K562 (cell line): Measurements from ENCODE around the gene APIP. TPM values are rescaled to one million over a fixed set of nuclear protein-coding genes. Genes with fewer than 3 reads are reported as not detected.

Experiments used
- ATAC-seq: fragments of 200-7000 bp; cut with Tn5 transposase; 3 replicates; pipeline ENCODE4 v1.9.1; 2020; ENCODE audit warnings: moderate library complexity
- BruUV-seq: library from RNA; stranded (reverse); fragments of 400-500 nt; replicated peaks from 2 replicates; lab custom pipeline; 2021; lab: Mats Ljungman, UMichigan
- CTCF ChIA-PET: fragments of 300-600 bp; formaldehyde crosslinking; extraction: SDS; loops from one replicate; lab custom pipeline; 2021; ENCODE audit warnings: low intra/inter-chr PET ratio; lab: Yijun Ruan, JAX
- POLR2A ChIA-PET: fragments of 300-600, 350-650 bp; sonication (Branson Sonifier 250); formaldehyde crosslinking; extraction: SDS; loops from one replicate; lab custom pipeline; 2021; ENCODE audit warnings: antibody characterized with exemption, inconsistent platforms; lab: Yijun Ruan, JAX
- DNase-seq, 4 experiments: peaks; one replicate each; pipeline versions ENCODE4 v3.0.0 to v3.0.0-alpha.2; 2011 to 2018; ENCODE audit warnings: low spot score in 3 of 4, mixed read lengths in 3 of 4; ENCODE audit errors: extremely low read depth in 1 of 4
- FAIRE-seq: peaks from 2 replicates; lab custom pipeline; 2011; peaks lifted over from hg19 to GRCh38; lab: Jason Lieb, UNC
- H2AFZ ChIP-seq: 2 replicates; pipeline ENCODE4 v1.6.0; 2011; ENCODE audit warnings: low read depth, low read length, control low read depth, inconsistent platforms
- H3K27ac ChIP-seq: fragments of 200-600 bp; 3 replicates; pipeline ENCODE4 v1.8.0; 2011; ENCODE audit warnings: low read depth, mild to moderate bottlenecking, control low read depth, inconsistent platforms, low read length, moderate library complexity, mixed read lengths; ENCODE audit errors: extremely low read depth
- H3K27me3 ChIP-seq, 2 experiments: fragments of 300-600 bp in 1 of 2; 2 replicates in 1 of 2; 3 replicates in 1 of 2; pipeline versions ENCODE4 v1.6.0 to v1.8.0; 2011; ENCODE audit warnings: inconsistent platforms in 2 of 2, low read length in 2 of 2, mild to moderate bottlenecking in 1 of 2, mixed read lengths in 1 of 2, moderate library complexity in 1 of 2; ENCODE audit not compliant: control insufficient read depth in 2 of 2, insufficient read depth in 2 of 2
- H3K36me3 ChIP-seq: fragments of 300-600 bp; 3 replicates; pipeline ENCODE4 v1.8.0; 2011; ENCODE audit warnings: mild to moderate bottlenecking, low read length, inconsistent platforms; ENCODE audit not compliant: control insufficient read depth, insufficient read depth
- H3K4me1 ChIP-seq, 2 experiments: fragments of 200-600 bp in 1 of 2; replicated peaks in 1 of 2; 2 replicates in 1 of 2; 3 replicates in 1 of 2; pipeline versions ENCODE4 v1.5.1 to v1.8.0; 2011; ENCODE audit warnings: inconsistent platforms in 2 of 2, low read length in 2 of 2, mild to moderate bottlenecking in 1 of 2, mixed read lengths in 1 of 2, moderate library complexity in 1 of 2; ENCODE audit not compliant: control insufficient read depth in 2 of 2, insufficient read depth in 2 of 2
- H3K4me2 ChIP-seq: 2 replicates; pipeline ENCODE4 v1.6.1; 2011; ENCODE audit warnings: low read length, control low read depth, inconsistent platforms, mixed read lengths; ENCODE audit not compliant: insufficient read depth
- H3K4me3 ChIP-seq: fragments of 200-600 bp; sonication (generic), shearing (Covaris generic); 2 replicates; pipeline ENCODE4 v1.5.1; 2016; ENCODE audit warnings: control low read depth, inconsistent platforms
- H3K79me2 ChIP-seq: fragments of 200-600 bp; 3 replicates; pipeline ENCODE4 v1.8.0; 2011; ENCODE audit warnings: low read length, inconsistent platforms; ENCODE audit not compliant: control insufficient read depth, insufficient read depth
- H3K9ac ChIP-seq, 2 experiments: 2 replicates each; pipeline versions ENCODE4 v1.6.0 to v1.6.1; 2011; ENCODE audit warnings: low read depth in 2 of 2, low read length in 2 of 2, control low read depth in 1 of 2, inconsistent platforms in 1 of 2, mild to moderate bottlenecking in 1 of 2, mixed read lengths in 1 of 2; ENCODE audit not compliant: insufficient read depth in 1 of 2
- H3K9me1 ChIP-seq: one replicate; pipeline ENCODE4 v1.6.0; 2011; ENCODE audit warnings: inconsistent platforms, mild to moderate bottlenecking, low read length, moderate library complexity; ENCODE audit not compliant: control insufficient read depth, insufficient read depth
- H3K9me3 ChIP-seq: replicated peaks from 2 replicates; pipeline ENCODE4 v1.5.1; 2011; ENCODE audit warnings: low read depth, low read length, inconsistent platforms; ENCODE audit not compliant: control insufficient read depth, insufficient read depth
- H4K20me1 ChIP-seq: replicated peaks from 2 replicates; pipeline ENCODE4 v1.6.1; 2011; ENCODE audit warnings: low read length, inconsistent platforms, mixed read lengths; ENCODE audit not compliant: control insufficient read depth, insufficient read depth
- BMI1 ChIP-seq: fragments of 150-350 bp; IDR thresholded peaks from 2 replicates; pipeline ENCODE4 v1.6.1; 2014; ENCODE audit warnings: low read length
- CBX3 ChIP-seq, 2 experiments: IDR thresholded peaks; 1 replicate in 1 of 2; 2 replicates in 1 of 2; pipeline ENCODE4 v1.6.1; 2012; ENCODE audit warnings: inconsistent platforms in 2 of 2, low read length in 2 of 2, borderline replicate concordance in 1 of 2, control low read depth in 1 of 2
- ETV1 ChIP-seq: fragments of 450-650 bp; conservative IDR thresholded peaks from 2 replicates; pipeline ENCODE4 v1.6.1; 2016; ENCODE audit warnings: missing genetic modification characterization, control low read depth, low read depth, missing compliant biosample characterization
- HDAC1 ChIP-seq, 2 experiments: fragments of 450-650 bp; IDR thresholded peaks; 2 replicates each; pipeline ENCODE4 v1.6.1; 2016 to 2017; ENCODE audit warnings: inconsistent platforms in 1 of 2, mild to moderate bottlenecking in 1 of 2, moderate library complexity in 1 of 2
- HDGF ChIP-seq: fragments of 450-650 bp; IDR thresholded peaks from 2 replicates; pipeline ENCODE4 v1.6.1; 2016
- JUND ChIP-seq, 2 experiments: IDR thresholded peaks; 2 replicates in 1 of 2; 3 replicates in 1 of 2; pipeline ENCODE4 v1.6.1; 2011; ENCODE audit warnings: borderline replicate concordance in 2 of 2, low read depth in 2 of 2, low read length in 2 of 2, improper control_type of control experiment in 1 of 2, missing biosample characterization in 1 of 2, missing genetic modification characterization in 1 of 2, missing genetic modification reagents in 1 of 2
- KHSRP ChIP-seq: fragments of 450-650 bp; IDR thresholded peaks from 2 replicates; pipeline ENCODE4 v1.6.1; 2017
- MBD2 ChIP-seq: sonication (generic); IDR thresholded peaks from 2 replicates; pipeline ENCODE4 v1.6.1; 2016; ENCODE audit warnings: low read depth, borderline replicate concordance
- MEIS2 ChIP-seq: fragments of 450-650 bp; IDR thresholded peaks from 2 replicates; pipeline ENCODE4 v1.6.1; 2014; ENCODE audit warnings: mild to moderate bottlenecking; ENCODE audit not compliant: partially characterized antibody
- RBBP5 ChIP-seq: fragments of 200-600 bp; sonication (generic); IDR thresholded peaks from 2 replicates; pipeline ENCODE4 v1.6.1; 2012; ENCODE audit warnings: borderline replicate concordance, mild to moderate bottlenecking, low read length, control low read depth, inconsistent platforms; ENCODE audit not compliant: insufficient read depth, poor library complexity, severe bottlenecking
- SP2 ChIP-seq: IDR thresholded peaks from 2 replicates; pipeline ENCODE4 v1.6.1; 2011; ENCODE audit warnings: mild to moderate bottlenecking, low read depth, low read length, moderate library complexity; ENCODE audit not compliant: poor library complexity, severe bottlenecking; ENCODE audit errors: extremely low read depth
- STAT5B ChIP-seq: fragments of 250-450 bp; sonication (Bioruptor Pico); IDR thresholded peaks from 2 replicates; pipeline ENCODE4 v1.8.0; 2021; ENCODE audit warnings: mild to moderate bottlenecking, inconsistent platforms
- TCF3 ChIP-seq: sonication (generic); formaldehyde crosslinking; IDR thresholded peaks from 2 replicates; pipeline ENCODE4 v1.4.0; 2020; ENCODE audit warnings: mild to moderate bottlenecking, missing genetic modification reagents
- ZNF384 ChIP-seq: IDR thresholded peaks from 2 replicates; pipeline ENCODE4 v1.6.1; 2012; ENCODE audit warnings: low read depth, low read length, improper control_type of control experiment
- WGBS: fragments of 100-300 bp; shearing (Covaris generic); methylation state at CpG from one replicate; pipeline ENCODE4 v1.1.6; 2016; ENCODE audit warnings: low coverage, mixed read lengths; ENCODE audit not compliant: insufficient coverage; ENCODE audit errors: missing lambda C conversion rate; 5-methylcytosine and 5-hydroxymethylcytosine counted together
- in situ Hi-C: fragments of 300-500 bp; cut with MboI; formaldehyde crosslinking; loops from 4 replicates; pipeline ENCODE4 v1.15.0; 2018; ENCODE audit warnings: inconsistent platforms, mixed read lengths
- intact Hi-C: fragments of 100-400 bp; cut with micrococcal nuclease; formaldehyde crosslinking; loops from 2 replicates; pipeline ENCODE4 v1.14.2; 2022
- polyA plus RNA-seq, 8 experiments: library from polyadenylated mRNA; depleted of rRNA in 4 of 8; stranded (reverse) in 5 of 8; unstranded in 3 of 8; fragments of >200 nt; fragmentation: Nextera tagmentation in 2 of 8; fragmentation: Illumina TruSeq in 1 of 8; extraction: Ambion mirVana in 2 of 8; extraction: Trizol in 1 of 8; gene quantifications; 2 replicates each; pipeline versions ENCODE4 v1.2.1 to v1.2.3, GENCODE V29; 2011 to 2014; ENCODE audit warnings: inconsistent platforms in 1 of 8, missing spikeins in 1 of 8
- total RNA-seq, 7 experiments: library from RNA; depleted of rRNA in 6 of 7; stranded (reverse); fragments of >200 nt in 6 of 7; fragmentation: Illumina TruSeq in 2 of 7; extraction: Trizol in 2 of 7; gene quantifications; 2 replicates each; pipeline versions ENCODE4 v1.2.1 to v1.2.3, GENCODE V29; 2011 to 2021; ENCODE audit warnings: low replicate concordance in 1 of 7
- TF ChIP-seq, protein P1 (sequence below): sonication (generic); formaldehyde crosslinking; IDR thresholded peaks from 2 replicates; pipeline ENCODE4 v1.8.0; 2022; ENCODE audit warnings: missing genetic modification reagents, mild to moderate bottlenecking, moderate library complexity, borderline replicate concordance
- TF ChIP-seq, protein P2 (sequence below): fragments of 200-400 bp; formaldehyde crosslinking; IDR thresholded peaks from 2 replicates; pipeline ENCODE4 v1.6.1; 2017; ENCODE audit warnings: mild to moderate bottlenecking, low read depth, low read length, moderate library complexity
- TF ChIP-seq, protein P3 (sequence below): IDR thresholded peaks from 2 replicates; pipeline ENCODE4 v1.6.1; 2014; ENCODE audit warnings: antibody characterized with exemption

The APIP gene
- total and polyA plus RNA-seq, 9 of the 15 experiments (the other 6 are each of a cell fraction or from before 2014, with no cell fraction given) = 63.7 to 110 (median 82.8) TPM

DNA sequence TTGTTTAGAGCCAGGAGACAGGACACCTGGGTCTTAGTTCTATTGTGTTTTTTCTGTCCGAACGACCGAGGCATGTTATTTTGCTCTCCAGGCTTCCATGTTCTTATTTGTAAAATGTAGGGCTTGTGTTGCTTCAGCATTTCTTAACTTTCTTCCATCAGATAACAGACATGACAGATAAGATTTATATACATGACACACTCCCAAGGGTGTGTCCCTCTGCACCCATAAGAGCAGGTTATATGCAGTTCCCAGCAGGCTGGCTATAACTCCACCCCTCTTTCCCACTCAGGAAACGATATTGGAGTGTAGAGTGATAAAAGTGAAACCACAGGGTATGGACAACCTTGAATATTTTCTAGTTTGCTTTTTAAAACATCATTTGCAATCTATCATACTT lies 65.8 kb downstream of the APIP start (continued):
- TF ChIP-seq JUND (IDR thresholded peaks at IDR 0.05; ENCODE audit: borderline replicate concordance, low read depth, low read length) (peak; percentile 7; the same call in 1 of the 2 replicates), JUND (tag; IDR thresholded peaks at IDR 0.05; ENCODE audit: borderline replicate concordance, low read depth, low read length) (no peak), MEIS2 (peak; percentile 97)

DNA sequence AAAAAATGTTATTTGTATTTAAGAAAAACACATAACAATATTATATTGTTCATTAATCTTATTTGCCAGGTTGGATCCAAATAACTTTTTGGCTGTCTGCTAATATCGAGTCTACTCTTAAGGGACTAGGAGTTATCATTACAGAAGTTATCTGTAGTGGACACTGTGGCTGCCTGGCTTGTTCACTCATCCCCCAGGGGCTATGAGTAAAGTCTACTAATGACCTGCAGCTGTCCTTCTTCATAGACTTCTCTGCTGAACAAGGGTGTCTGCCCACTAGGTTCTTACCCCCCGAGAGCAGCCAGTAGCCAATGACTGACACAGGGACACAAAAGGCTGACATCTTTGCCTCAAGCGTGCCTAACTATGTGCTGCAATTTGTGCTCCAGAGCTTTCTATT lies 69.7 kb downstream of the APIP start:
- ChIA-PET POLR2A (interaction anchor here (1.1 kb wide), 1 partner anchor 276 kb away, joined by 3 read pairs; no protein-coding TSS in a partner anchor), CTCF (no interaction called here)
- Histone ChIP-seq H3K27ac (no peak overlapping the region), H4K20me1 (no peaks in the 10 kb centered on the region), H3K27me3 (no peaks in the 10 kb centered on the region), H3K36me3 (no peaks in the 10 kb centered on the region), H3K4me3 (no peak overlapping the region), H3K79me2 (no peaks in the 10 kb centered on the region), H3K4me2 (no peak overlapping the region), H3K9me1 (no peaks in the 10 kb centered on the region), H3K9ac (no peak overlapping the region), H3K9me3 (no peaks in the 10 kb centered on the region), H2AFZ (no peak overlapping the region), H3K4me1 (no peaks in the 10 kb centered on the region; a peak in 1 of 5 replicates)
- intact Hi-C loops = no loop called here
- no peak for ATAC-seq
- no peak for DNase-seq
- in situ Hi-C loops = no loop called here
- BruUV-seq = no TSS peak
- WGBS = 25% methylated on average over 3 of the region's 3 CpGs
- no peak for FAIRE-seq
- no peak for TF ChIP-seq MBD2
- TF ChIP-seq KHSRP = no peak
- TF ChIP-seq HDGF = no peak
- no peak for TF ChIP-seq CBX3 (IDR thresholded peaks at IDR 0.05; ENCODE audit: borderline replicate concordance in 1 of 2, low read length in 2 of 2)
- TF ChIP-seq, protein P1, sequence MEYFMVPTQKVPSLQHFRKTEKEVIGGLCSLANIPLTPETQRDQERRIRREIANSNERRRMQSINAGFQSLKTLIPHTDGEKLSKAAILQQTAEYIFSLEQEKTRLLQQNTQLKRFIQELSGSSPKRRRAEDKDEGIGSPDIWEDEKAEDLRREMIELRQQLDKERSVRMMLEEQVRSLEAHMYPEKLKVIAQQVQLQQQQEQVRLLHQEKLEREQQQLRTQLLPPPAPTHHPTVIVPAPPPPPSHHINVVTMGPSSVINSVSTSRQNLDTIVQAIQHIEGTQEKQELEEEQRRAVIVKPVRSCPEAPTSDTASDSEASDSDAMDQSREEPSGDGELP (CRISPR knock-in tag) = no peak
- TF ChIP-seq ZNF384 = no peak
- no peak for TF ChIP-seq SP2
- TF ChIP-seq, protein P2, sequence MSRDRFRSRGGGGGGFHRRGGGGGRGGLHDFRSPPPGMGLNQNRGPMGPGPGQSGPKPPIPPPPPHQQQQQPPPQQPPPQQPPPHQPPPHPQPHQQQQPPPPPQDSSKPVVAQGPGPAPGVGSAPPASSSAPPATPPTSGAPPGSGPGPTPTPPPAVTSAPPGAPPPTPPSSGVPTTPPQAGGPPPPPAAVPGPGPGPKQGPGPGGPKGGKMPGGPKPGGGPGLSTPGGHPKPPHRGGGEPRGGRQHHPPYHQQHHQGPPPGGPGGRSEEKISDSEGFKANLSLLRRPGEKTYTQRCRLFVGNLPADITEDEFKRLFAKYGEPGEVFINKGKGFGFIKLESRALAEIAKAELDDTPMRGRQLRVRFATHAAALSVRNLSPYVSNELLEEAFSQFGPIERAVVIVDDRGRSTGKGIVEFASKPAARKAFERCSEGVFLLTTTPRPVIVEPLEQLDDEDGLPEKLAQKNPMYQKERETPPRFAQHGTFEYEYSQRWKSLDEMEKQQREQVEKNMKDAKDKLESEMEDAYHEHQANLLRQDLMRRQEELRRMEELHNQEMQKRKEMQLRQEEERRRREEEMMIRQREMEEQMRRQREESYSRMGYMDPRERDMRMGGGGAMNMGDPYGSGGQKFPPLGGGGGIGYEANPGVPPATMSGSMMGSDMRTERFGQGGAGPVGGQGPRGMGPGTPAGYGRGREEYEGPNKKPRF = no peak
- no peak for TF ChIP-seq STAT5B (CRISPR knock-in tag)
- TF ChIP-seq HDAC1 (IDR thresholded peaks at IDR 0.05) = no peak
- TF ChIP-seq RBBP5 = no peak
- no peak for TF ChIP-seq BMI1
- TF ChIP-seq TCF3 (CRISPR knock-in tag) = no peak; the same call in 1 of the 2 replicates
- TF ChIP-seq, protein P3, sequence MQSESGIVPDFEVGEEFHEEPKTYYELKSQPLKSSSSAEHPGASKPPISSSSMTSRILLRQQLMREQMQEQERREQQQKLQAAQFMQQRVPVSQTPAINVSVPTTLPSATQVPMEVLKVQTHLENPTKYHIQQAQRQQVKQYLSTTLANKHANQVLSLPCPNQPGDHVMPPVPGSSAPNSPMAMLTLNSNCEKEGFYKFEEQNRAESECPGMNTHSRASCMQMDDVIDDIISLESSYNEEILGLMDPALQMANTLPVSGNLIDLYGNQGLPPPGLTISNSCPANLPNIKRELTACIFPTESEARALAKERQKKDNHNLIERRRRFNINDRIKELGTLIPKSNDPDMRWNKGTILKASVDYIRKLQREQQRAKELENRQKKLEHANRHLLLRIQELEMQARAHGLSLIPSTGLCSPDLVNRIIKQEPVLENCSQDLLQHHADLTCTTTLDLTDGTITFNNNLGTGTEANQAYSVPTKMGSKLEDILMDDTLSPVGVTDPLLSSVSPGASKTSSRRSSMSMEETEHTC = no peak
- TF ChIP-seq ETV1 (tag) = no peak
